IgD-negative memory B cell (primary cell): ENCODE measurements around the gene MSANTD2. TPM values are rescaled to one million over a fixed set of nuclear protein-coding genes. Genes with fewer than 3 reads are reported as not detected.

ENCODE experiments used
- H3K27ac Mint-ChIP-seq, 3 donors: one replicate each; pipeline ENCODE4 v1.8.0; 2020 to 2022; ENCODE audit warnings: mild to moderate bottlenecking in 3 of 3, mixed read lengths in 3 of 3, moderate library complexity in 1 of 3
- H3K27me3 Mint-ChIP-seq: one replicate; pipeline ENCODE4 v1.8.0; 2021; ENCODE audit warnings: mixed read lengths
- H3K36me3 Mint-ChIP-seq: one replicate; pipeline ENCODE4 v1.8.0; 2020; ENCODE audit warnings: mild to moderate bottlenecking, mixed read lengths
- H3K4me1 Mint-ChIP-seq, 3 donors: one replicate each; pipeline ENCODE4 v1.8.0; 2020 to 2022; ENCODE audit warnings: mixed read lengths in 3 of 3, mild to moderate bottlenecking in 1 of 3
- H3K4me3 Mint-ChIP-seq, 4 donors: one replicate each; pipeline ENCODE4 v1.8.0; 2020 to 2022; ENCODE audit warnings: mild to moderate bottlenecking in 4 of 4, mixed read lengths in 4 of 4, moderate library complexity in 3 of 4
- H3K9me3 Mint-ChIP-seq, 3 donors: one replicate each; pipeline ENCODE4 v1.8.0; 2020 to 2021; ENCODE audit warnings: mixed read lengths in 3 of 3, mild to moderate bottlenecking in 1 of 3
- polyA plus RNA-seq: library from polyadenylated mRNA; unstranded; fragments of 300-500 nt; fragmentation: Illumina TruSeq; gene quantifications from one replicate; pipeline ENCODE4 v1.2.3, GENCODE V29; 2021

MSANTD2 gene
- polyA plus RNA-seq, 1 donor from 2014 or later: 7.1 TPM

GRCh38 chr11:124801636-124802312 lies 1.6 kb upstream of the MSANTD2 start:
- Mint-ChIP-seq H3K9me3 (no peaks in the 10 kb centered on the region), H3K4me1 (peaks cover 12 to 22% (median 19%) of the 10 kb centered on the region in 3 donors), H3K27ac (peak overlapping the region in 1 of 3 donors; percentile 92), H3K27me3 (no peaks in the 10 kb centered on the region), H3K4me3 (peak overlapping the region; percentile 16 to 99 (median 72)), H3K36me3 (peaks cover 3% of the 10 kb centered on the region)

DNA sequence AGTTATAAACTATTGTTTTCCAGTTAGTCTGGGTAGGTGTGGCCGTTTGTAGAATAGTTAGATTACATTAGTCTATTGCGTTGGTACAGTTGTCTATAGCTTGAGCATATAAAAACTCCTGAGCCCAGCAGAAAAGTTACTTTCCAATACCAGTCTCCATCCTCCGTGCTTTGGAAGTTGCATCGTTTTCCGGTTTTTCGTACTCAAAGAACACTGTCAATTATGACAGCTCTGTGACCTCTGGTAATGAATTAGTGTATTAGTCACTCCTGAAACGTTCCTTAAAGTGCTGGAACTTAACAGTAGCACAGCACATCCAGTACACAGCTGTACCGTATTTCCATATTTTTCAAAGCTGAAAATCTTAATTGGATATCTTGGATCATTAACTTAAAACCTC lies 808 bp upstream of the MSANTD2 start:
- H3K27me3 Mint-ChIP-seq: no peaks in the 10 kb centered on the region
- peak overlapping the region; percentile 90 to 95 (median 92) for H3K27ac Mint-ChIP-seq
- peaks cover 12 to 22% (median 19%) of the 10 kb centered on the region in 3 donors for H3K4me1 Mint-ChIP-seq
- peak overlapping the region; percentile 83 to 99 (median 94) for H3K4me3 Mint-ChIP-seq
- H3K9me3 Mint-ChIP-seq: no peaks in the 10 kb centered on the region
- H3K36me3 Mint-ChIP-seq: peaks cover 3% of the 10 kb centered on the region

DNA sequence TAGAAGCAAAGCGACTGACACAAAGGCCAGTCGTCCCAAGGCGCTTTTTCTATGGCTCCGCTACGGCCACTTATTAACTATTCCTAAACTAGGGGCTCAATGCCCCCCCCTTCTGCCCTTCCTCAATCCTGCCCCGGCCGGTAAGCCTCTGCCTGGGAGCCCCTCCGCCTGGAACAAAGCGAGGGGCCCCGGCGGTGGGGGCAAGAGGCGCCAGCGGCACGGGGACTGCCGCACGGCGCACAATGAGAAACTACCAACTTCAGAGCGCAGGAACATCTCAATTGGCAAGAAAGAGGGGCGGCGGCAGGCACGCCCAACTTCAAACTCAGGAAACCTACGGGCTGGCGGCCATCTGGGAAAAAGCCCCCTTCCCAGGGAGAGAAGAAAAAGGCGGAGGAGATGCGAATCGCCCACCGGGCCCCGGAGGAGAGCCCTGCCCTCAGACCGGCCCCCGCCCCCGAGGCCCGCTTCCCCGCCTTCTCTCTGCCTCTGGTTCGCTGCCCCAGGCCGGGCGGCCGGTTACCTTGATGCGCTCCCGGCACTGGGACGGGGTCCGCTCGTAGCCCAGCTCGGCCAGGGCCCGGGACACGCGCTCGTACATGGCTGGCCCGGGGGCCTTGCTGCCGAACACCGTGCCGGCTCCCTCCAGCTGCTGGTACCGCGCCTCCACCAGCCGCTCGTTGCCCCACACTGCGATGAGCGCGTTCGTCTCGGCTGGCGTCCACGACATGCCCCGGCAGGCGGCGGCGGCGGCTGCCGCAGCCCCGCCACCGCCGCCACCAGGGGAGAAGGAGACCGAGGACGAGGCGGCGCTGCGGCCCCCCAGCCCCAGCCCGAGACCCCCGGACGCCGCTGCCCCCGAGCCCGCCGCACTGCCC lies 619 bp downstream of the MSANTD2 start:
- Mint-ChIP-seq H3K27ac (peak overlapping the region; percentile 94 to 95 (median 94)), H3K9me3 (no peaks in the 10 kb centered on the region), H3K36me3 (peaks cover 3% of the 10 kb centered on the region), H3K27me3 (no peaks in the 10 kb centered on the region), H3K4me3 (peak overlapping the region; percentile 89 to 99 (median 96)), H3K4me1 (peaks cover 14 to 22% (median 19%) of the 10 kb centered on the region in 3 donors)

DNA sequence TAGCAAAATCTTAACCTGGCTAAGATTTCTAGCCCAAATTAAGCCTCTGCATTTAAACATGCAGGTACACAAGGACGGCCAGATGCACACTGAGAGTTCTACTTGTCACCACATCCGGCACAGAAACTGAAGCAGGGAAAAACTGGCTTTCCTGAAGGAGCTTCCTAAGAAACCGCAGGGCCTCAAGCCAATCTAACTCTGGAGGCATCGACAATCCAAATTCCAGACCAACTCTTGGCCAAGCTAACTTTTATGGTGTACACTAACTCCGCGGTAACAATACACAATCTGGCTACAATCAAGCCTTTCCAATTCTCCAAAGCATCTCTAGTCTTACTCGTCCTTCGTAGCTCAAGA lies 1.2 kb downstream of the MSANTD2 start:
- Mint-ChIP-seq H3K27ac (peak overlapping the region; percentile 94 to 95 (median 94)), H3K4me1 (peaks cover 14 to 22% (median 19%) of the 10 kb centered on the region in 3 donors), H3K27me3 (no peaks in the 10 kb centered on the region), H3K4me3 (peak overlapping the region; percentile 89 to 99 (median 96)), H3K36me3 (peaks cover 3% of the 10 kb centered on the region), H3K9me3 (no peaks in the 10 kb centered on the region)

- H3K27me3 Mint-ChIP-seq: no peaks in the 10 kb centered on the region
- H3K27ac Mint-ChIP-seq: no peak overlapping the region
- no peaks in the 10 kb centered on the region for H3K36me3 Mint-ChIP-seq
- no peak overlapping the region for H3K4me3 Mint-ChIP-seq
- H3K9me3 Mint-ChIP-seq: no peaks in the 10 kb centered on the region
- peaks cover 17 to 32% (median 27%) of the 10 kb centered on the region in 3 donors for H3K4me1 Mint-ChIP-seq
Measured at GRCh38 chr11:124796312-124796711, 3.9 kb downstream of the MSANTD2 start.

DNA sequence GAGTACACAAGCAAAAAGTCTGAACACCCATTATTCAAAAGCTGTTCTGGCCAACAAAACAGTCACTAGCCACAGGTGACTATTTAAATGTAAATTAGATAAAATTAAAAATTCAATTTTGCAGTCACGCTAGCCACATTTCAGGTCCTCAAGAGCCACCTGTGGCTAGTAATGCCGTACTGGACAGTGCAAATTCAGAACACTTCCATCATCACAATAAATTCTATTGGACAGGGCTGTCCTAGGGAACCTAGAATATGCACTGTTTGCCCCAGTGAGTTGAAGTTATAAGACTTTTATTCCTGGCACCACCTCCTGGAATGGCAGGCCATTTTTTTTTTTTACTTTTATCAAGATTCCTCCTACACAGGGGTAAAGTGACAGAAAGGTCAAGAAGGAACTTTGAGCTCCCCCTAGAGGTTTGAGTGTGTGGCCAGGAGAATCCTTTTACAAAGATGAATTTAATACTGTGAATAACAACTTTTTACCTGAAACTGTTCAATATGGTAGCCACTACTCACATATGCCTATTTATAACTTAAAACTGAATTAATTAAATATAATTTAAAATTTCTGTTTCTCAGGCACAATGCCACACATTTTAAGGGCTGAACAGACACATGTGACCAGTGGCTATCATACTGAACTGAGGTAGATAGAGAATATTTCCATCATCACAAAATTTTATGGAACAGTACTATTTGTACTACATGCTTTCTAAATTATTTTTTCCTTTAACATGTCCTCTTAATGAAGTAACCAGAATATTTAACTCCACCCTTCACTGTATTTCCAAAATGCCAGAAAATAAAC lies 6.5 kb downstream of the MSANTD2 start:
- Mint-ChIP-seq H3K27me3 (no peaks in the 10 kb centered on the region), H3K9me3 (no peaks in the 10 kb centered on the region), H3K4me1 (peaks cover 10 to 27% (median 16%) of the 10 kb centered on the region in 3 donors), H3K4me3 (no peak overlapping the region), H3K27ac (no peak overlapping the region), H3K36me3 (no peaks in the 10 kb centered on the region)

- Mint-ChIP-seq H3K4me3 (no peak overlapping the region), H3K9me3 (no peaks in the 10 kb centered on the region), H3K27ac (peak overlapping the region in 1 of 3 donors; percentile 73)
Measured at GRCh38 chr11:124791626-124792341, 8.4 kb downstream of the MSANTD2 start.

DNA sequence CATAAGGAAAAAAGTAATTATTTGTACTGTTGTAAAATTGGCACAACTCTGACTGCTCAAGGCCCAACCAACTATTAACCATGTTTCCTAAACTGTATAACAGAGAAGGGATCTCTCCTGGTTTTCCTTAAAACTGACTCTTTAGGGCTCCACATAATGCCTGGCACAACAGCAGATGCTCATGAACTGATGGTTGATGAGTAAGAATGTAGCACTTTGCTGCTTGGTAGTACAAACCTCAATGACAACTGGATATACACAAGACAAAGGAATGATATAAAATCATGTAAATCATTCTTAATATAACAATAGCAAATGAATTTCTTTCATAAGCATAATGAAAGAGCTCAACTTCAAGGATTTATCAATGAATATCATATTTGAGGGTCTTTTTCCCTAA lies 11.7 kb downstream of the MSANTD2 start:
- Mint-ChIP-seq H3K4me1 (peaks cover 7 to 20% (median 12%) of the 10 kb centered on the region in 3 donors), H3K27me3 (no peaks in the 10 kb centered on the region), H3K27ac (no peak overlapping the region), H3K9me3 (no peaks in the 10 kb centered on the region), H3K4me3 (no peak overlapping the region), H3K36me3 (peaks cover 5% of the 10 kb centered on the region)

More at GRCh38 chr11:124791626-124792341, 8.4 kb downstream of the MSANTD2 start:
- H3K36me3 Mint-ChIP-seq: no peaks in the 10 kb centered on the region
- H3K4me1 Mint-ChIP-seq: peaks cover 10 to 20% (median 12%) of the 10 kb centered on the region in 3 donors
- H3K27me3 Mint-ChIP-seq: no peaks in the 10 kb centered on the region

DNA sequence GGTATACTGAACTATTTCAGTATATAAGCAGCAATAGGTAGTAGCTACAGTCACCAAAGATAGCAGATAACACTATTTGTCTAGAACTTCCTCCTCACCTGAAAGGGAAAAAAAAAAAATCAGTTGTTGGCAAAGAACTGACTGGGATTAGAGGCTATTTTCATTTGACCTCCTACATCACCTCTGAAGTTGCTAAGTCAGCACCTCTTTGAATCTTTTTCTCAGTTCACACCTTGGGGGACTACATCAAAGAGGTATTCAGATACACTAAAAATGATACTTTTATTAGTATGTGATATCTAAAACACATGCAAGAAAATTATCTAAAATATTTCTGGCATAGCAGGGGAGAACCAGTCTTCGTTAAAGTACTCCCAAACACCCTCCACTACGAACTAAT lies 16.2 kb downstream of the MSANTD2 start:
- H3K4me3 Mint-ChIP-seq: no peak overlapping the region
- H3K27ac Mint-ChIP-seq: no peak overlapping the region
- H3K27me3 Mint-ChIP-seq: no peaks in the 10 kb centered on the region
- H3K9me3 Mint-ChIP-seq: no peaks in the 10 kb centered on the region
- H3K4me1 Mint-ChIP-seq: peaks cover 0 to 1% (median 0%) of the 10 kb centered on the region in 3 donors
- peaks cover 5% of the 10 kb centered on the region for H3K36me3 Mint-ChIP-seq

GRCh38 chr11:124783002-124783401 lies 17.2 kb downstream of the MSANTD2 start:
- no peaks in the 10 kb centered on the region for H3K27me3 Mint-ChIP-seq
- H3K27ac Mint-ChIP-seq: no peak overlapping the region
- peaks cover 5% of the 10 kb centered on the region for H3K36me3 Mint-ChIP-seq

GRCh38 chr11:124779568-124779967 lies 20.6 kb downstream of the MSANTD2 start:
- Mint-ChIP-seq H3K4me1 (peaks cover 9 to 16% (median 15%) of the 10 kb centered on the region in 3 donors), H3K9me3 (no peaks in the 10 kb centered on the region), H3K36me3 (peaks cover 4% of the 10 kb centered on the region), H3K27ac (no peak overlapping the region), H3K4me3 (no peak overlapping the region), H3K27me3 (no peaks in the 10 kb centered on the region)

More at GRCh38 chr11:124783002-124783401, 17.2 kb downstream of the MSANTD2 start:
- H3K9me3 Mint-ChIP-seq: no peaks in the 10 kb centered on the region
- H3K4me3 Mint-ChIP-seq: no peak overlapping the region
- H3K4me1 Mint-ChIP-seq: peaks cover 0 to 1% (median 0%) of the 10 kb centered on the region in 3 donors

DNA sequence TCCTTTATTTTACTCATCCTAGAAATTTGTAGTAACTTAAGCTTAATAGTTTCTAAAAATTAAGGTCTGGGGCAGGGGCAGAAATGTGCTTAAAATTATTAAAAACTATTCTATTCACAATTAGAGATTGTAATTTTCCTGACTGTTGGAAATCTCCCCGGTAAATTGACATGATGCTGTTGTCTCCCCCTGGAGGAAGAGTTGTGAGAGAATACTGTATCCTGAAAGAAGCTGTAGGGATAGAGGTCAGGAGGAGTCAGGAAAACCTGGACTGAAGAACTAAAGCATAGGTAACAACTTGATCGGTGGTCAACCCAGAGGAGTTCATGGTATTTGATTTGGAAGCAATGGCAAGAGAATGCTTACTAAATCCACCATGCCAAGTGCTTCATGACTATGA lies 21.9 kb downstream of the MSANTD2 start:
- Mint-ChIP-seq H3K9me3 (no peaks in the 10 kb centered on the region), H3K4me1 (peaks cover 9 to 16% (median 15%) of the 10 kb centered on the region in 3 donors), H3K27me3 (no peaks in the 10 kb centered on the region), H3K4me3 (no peak overlapping the region), H3K36me3 (peaks cover 2% of the 10 kb centered on the region), H3K27ac (no peak overlapping the region)

GRCh38 chr11:124776865-124777645 lies 23.2 kb downstream of the MSANTD2 start:
- Mint-ChIP-seq H3K4me3 (no peak overlapping the region), H3K36me3 (peaks cover 2% of the 10 kb centered on the region), H3K27ac (no peak overlapping the region)

More at GRCh38 chr11:124776865-124777645, 23.2 kb downstream of the MSANTD2 start:
- Mint-ChIP-seq H3K4me1 (peaks cover 9 to 16% (median 15%) of the 10 kb centered on the region in 3 donors), H3K27me3 (no peaks in the 10 kb centered on the region), H3K9me3 (no peaks in the 10 kb centered on the region)
